ENCODE measurements around the gene TFCP2L1. TPM values are rescaled to one million over a fixed set of nuclear protein-coding genes. Genes with fewer than 3 reads are reported as not detected.

The TFCP2L1 gene
- total and polyA plus RNA-seq, 4 donors: 0.06 to 1.5 (median 0.36) TPM

- no peak for TF ChIP-seq RAD21 (IDR thresholded peaks at IDR 0.05)
- TF ChIP-seq GABPA (IDR thresholded peaks at IDR 0.05 in 1 of 2, conservative IDR thresholded peaks at IDR 0.05 in 1 of 2): no peak
- TF ChIP-seq EGR1 (IDR thresholded peaks at IDR 0.05; ENCODE audit: low read depth in 2 of 2): no peak
- no peak for TF ChIP-seq SP1 (IDR thresholded peaks at IDR 0.05)
- no peak for TF ChIP-seq NR2F2 (IDR thresholded peaks at IDR 0.05)
- no peak for TF ChIP-seq HNF4G (IDR thresholded peaks at IDR 0.05)
- Histone ChIP-seq H3K9ac (ENCODE audit: low read depth in 1 of 2, low read length in 2 of 2) (no peak overlapping the region), H3K4me3 (ENCODE audit: low read depth in 1 of 3, low read length in 3 of 3) (no peak overlapping the region), H3K27me3 (ENCODE audit: control insufficient read depth in 4 of 4, insufficient read depth in 4 of 4, low read length in 3 of 4) (no peaks in the 10 kb centered on the region), H3K9me3 (ENCODE audit: control insufficient read depth in 4 of 4, low read length in 3 of 4) (no peaks in the 10 kb centered on the region), H3K36me3 (ENCODE audit: control insufficient read depth in 4 of 4, insufficient read depth in 3 of 4, low read depth in 1 of 4, low read length in 3 of 4) (no peaks in the 10 kb centered on the region), H3K27ac (ENCODE audit: low read depth in 1 of 2, low read length in 2 of 2) (no peak overlapping the region), H3K4me1 (ENCODE audit: control insufficient read depth in 4 of 4, insufficient read depth in 4 of 4, low read length in 3 of 4) (no peaks in the 10 kb centered on the region)
- WGBS: 96% methylated on average over 7 of the region's 7 CpGs
- no peak for DNase-seq (ENCODE audit: low spot score)
Observed at GRCh38 chr2:121324601-121325000, 39.6 kb upstream of the TFCP2L1 start.

- H3K4me1 ChIP-seq (ENCODE audit: control insufficient read depth in 4 of 4, insufficient read depth in 4 of 4, low read length in 3 of 4): no peaks in the 10 kb centered on the region
- no peaks in the 10 kb centered on the region for H3K36me3 ChIP-seq (ENCODE audit: control insufficient read depth in 4 of 4, insufficient read depth in 3 of 4, low read depth in 1 of 4, low read length in 3 of 4)
- H3K4me3 ChIP-seq (ENCODE audit: low read depth in 1 of 3, low read length in 3 of 3): no peak overlapping the region
- 89% methylated on average over 8 of the region's 8 CpGs for WGBS
- H3K27ac ChIP-seq (ENCODE audit: low read depth in 1 of 2, low read length in 2 of 2): no peak overlapping the region
- no peak overlapping the region for H3K9ac ChIP-seq (ENCODE audit: low read depth in 1 of 2, low read length in 2 of 2)
- H3K9me3 ChIP-seq (ENCODE audit: control insufficient read depth in 4 of 4, low read length in 3 of 4): no peaks in the 10 kb centered on the region
- no peaks in the 10 kb centered on the region for H3K27me3 ChIP-seq (ENCODE audit: control insufficient read depth in 4 of 4, insufficient read depth in 4 of 4, low read length in 3 of 4)
- no peak for DNase-seq (ENCODE audit: low spot score)
- no peak for TF ChIP-seq ZBTB33 (IDR thresholded peaks at IDR 0.05)
- TF ChIP-seq ATF3 (IDR thresholded peaks at IDR 0.05): no peak
- no peak for TF ChIP-seq EGR1 (IDR thresholded peaks at IDR 0.05; ENCODE audit: low read depth in 2 of 2)
- no peak for TF ChIP-seq MAX (IDR thresholded peaks at IDR 0.05)
- no peak for TF ChIP-seq GABPA (IDR thresholded peaks at IDR 0.05 in 1 of 2, conservative IDR thresholded peaks at IDR 0.05 in 1 of 2)
- TF ChIP-seq TAF1 (conservative IDR thresholded peaks at IDR 0.05): no peak
- no peak for TF ChIP-seq FOXA2 (IDR thresholded peaks at IDR 0.05)
- TF ChIP-seq REST (IDR thresholded peaks at IDR 0.05): no peak
- no peak for TF ChIP-seq SP1 (IDR thresholded peaks at IDR 0.05)
Observed at GRCh38 chr2:121321476-121321875, 36.5 kb upstream of the TFCP2L1 start.

GRCh38 chr2:121319941-121320340, 34.9 kb upstream of the TFCP2L1 start:
- Histone ChIP-seq H3K9me3 (ENCODE audit: control insufficient read depth in 4 of 4, low read length in 3 of 4) (no peaks in the 10 kb centered on the region), H3K4me1 (ENCODE audit: control insufficient read depth in 4 of 4, insufficient read depth in 4 of 4, low read length in 3 of 4) (no peaks in the 10 kb centered on the region), H3K27me3 (ENCODE audit: control insufficient read depth in 4 of 4, insufficient read depth in 4 of 4, low read length in 3 of 4) (no peaks in the 10 kb centered on the region), H3K36me3 (ENCODE audit: control insufficient read depth in 4 of 4, insufficient read depth in 3 of 4, low read depth in 1 of 4, low read length in 3 of 4) (no peaks in the 10 kb centered on the region), H3K9ac (ENCODE audit: low read depth in 1 of 2, low read length in 2 of 2) (no peak overlapping the region), H3K27ac (ENCODE audit: low read depth in 1 of 2, low read length in 2 of 2) (no peak overlapping the region), H3K4me3 (ENCODE audit: low read depth in 1 of 3, low read length in 3 of 3) (no peak overlapping the region)
- TF ChIP-seq HNF4A (conservative IDR thresholded peaks at IDR 0.05) (peak; percentile 64 to 67), TAF1 (conservative IDR thresholded peaks at IDR 0.05) (no peak)
- no peak for DNase-seq (ENCODE audit: low spot score)
- 67% methylated on average over 3 of the region's 3 CpGs for WGBS

Measured in liver (tissue), 9 donors.